Measurements from ENCODE around the gene UQCR10. TPM values are rescaled to one million over a fixed set of nuclear protein-coding genes. Genes with fewer than 3 reads are reported as not detected.

Gene UQCR10
- total RNA-seq, 2 donors from 2014 or later = 125 to 137 TPM

DNA sequence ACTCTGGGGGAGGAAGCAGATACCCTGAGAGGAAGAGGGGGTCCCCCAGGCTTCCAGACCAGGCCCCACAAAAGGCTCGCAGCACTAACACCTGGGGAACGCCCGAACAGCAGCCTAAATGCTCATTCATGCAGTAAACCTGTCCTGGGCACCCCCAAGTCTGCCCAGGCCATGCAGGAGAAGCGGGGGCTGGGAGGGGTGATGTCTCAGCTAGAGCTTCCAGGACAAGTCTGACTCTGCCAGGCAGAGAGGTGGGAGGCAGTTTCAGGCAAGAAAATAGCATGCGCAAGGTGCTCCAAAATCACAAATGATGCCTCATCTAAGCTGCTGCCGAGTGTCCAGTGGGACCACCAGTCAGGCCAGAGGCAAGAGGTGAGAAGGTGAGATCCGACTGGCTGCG is 32.8 kb upstream of the UQCR10 start:
- no peaks in the 10 kb centered on the region for H3K4me1 ChIP-seq
- no peaks in the 10 kb centered on the region for H3K9me3 ChIP-seq
- H3K27me3 ChIP-seq = no peaks in the 10 kb centered on the region
- H3K27ac ChIP-seq = no peak overlapping the region
- H3K4me3 ChIP-seq = no peak overlapping the region
- H3K36me3 ChIP-seq = peaks cover 13% of the 10 kb centered on the region
- TF ChIP-seq, protein P1, sequence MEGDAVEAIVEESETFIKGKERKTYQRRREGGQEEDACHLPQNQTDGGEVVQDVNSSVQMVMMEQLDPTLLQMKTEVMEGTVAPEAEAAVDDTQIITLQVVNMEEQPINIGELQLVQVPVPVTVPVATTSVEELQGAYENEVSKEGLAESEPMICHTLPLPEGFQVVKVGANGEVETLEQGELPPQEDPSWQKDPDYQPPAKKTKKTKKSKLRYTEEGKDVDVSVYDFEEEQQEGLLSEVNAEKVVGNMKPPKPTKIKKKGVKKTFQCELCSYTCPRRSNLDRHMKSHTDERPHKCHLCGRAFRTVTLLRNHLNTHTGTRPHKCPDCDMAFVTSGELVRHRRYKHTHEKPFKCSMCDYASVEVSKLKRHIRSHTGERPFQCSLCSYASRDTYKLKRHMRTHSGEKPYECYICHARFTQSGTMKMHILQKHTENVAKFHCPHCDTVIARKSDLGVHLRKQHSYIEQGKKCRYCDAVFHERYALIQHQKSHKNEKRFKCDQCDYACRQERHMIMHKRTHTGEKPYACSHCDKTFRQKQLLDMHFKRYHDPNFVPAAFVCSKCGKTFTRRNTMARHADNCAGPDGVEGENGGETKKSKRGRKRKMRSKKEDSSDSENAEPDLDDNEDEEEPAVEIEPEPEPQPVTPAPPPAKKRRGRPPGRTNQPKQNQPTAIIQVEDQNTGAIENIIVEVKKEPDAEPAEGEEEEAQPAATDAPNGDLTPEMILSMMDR (IDR thresholded peaks at IDR 0.05) = no peak
- no peak for DNase-seq (ENCODE audit: low spot score)

DNA sequence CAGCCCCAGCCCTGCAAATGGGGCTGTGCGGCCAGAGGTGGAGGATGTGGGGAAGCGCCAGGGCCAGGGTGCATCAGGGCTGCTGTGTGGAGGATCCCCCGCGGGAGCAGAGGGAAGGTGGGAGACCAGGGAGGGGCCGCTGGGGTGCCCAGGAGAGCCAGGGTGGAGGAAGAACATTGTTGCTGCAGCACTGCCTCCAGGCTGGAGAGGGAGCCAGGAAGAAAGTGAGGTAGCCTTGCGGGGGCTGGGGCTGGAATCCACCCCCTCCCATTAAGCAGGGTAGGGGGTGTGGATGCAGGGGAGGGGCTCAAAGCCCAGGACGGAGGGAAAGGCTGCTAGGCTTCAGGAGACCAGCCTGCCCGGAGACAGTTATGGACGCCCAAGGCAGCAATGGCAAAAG is 32.3 kb upstream of the UQCR10 start:
- TF ChIP-seq, protein P1 (IDR thresholded peaks at IDR 0.05) = no peak
- Histone ChIP-seq H3K4me1 (no peaks in the 10 kb centered on the region), H3K9me3 (no peaks in the 10 kb centered on the region), H3K4me3 (no peak overlapping the region), H3K36me3 (peaks cover 18% of the 10 kb centered on the region), H3K27me3 (no peaks in the 10 kb centered on the region), H3K27ac (no peak overlapping the region)
- DNase-seq (ENCODE audit: low spot score) = no peak

DNA sequence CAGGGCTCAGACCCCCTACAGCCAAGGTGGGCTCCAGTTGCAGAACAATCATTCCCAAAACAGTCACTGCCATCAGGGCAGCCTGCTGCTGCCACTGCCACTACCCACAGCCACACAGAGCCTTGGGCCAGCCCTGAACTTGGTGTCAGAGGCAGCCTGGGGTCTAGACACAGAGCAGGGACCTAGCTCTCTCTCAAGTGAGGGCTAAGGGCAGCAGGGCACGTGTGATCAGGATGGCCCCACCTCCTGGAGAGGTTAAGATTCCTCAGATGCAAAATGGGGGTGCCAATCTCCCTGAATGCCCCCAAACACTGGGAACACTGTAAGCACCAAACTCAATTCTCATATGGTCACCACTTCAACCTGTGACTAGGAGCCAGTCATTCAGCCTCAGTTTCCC is 31.8 kb upstream of the UQCR10 start:
- Histone ChIP-seq H3K27me3 (no peaks in the 10 kb centered on the region), H3K27ac (no peak overlapping the region), H3K9me3 (no peaks in the 10 kb centered on the region), H3K4me1 (no peaks in the 10 kb centered on the region), H3K36me3 (peaks cover 19% of the 10 kb centered on the region), H3K4me3 (no peak overlapping the region)
- DNase-seq (ENCODE audit: low spot score) = no peak
- TF ChIP-seq, protein P1 (IDR thresholded peaks at IDR 0.05) = no peak

DNA sequence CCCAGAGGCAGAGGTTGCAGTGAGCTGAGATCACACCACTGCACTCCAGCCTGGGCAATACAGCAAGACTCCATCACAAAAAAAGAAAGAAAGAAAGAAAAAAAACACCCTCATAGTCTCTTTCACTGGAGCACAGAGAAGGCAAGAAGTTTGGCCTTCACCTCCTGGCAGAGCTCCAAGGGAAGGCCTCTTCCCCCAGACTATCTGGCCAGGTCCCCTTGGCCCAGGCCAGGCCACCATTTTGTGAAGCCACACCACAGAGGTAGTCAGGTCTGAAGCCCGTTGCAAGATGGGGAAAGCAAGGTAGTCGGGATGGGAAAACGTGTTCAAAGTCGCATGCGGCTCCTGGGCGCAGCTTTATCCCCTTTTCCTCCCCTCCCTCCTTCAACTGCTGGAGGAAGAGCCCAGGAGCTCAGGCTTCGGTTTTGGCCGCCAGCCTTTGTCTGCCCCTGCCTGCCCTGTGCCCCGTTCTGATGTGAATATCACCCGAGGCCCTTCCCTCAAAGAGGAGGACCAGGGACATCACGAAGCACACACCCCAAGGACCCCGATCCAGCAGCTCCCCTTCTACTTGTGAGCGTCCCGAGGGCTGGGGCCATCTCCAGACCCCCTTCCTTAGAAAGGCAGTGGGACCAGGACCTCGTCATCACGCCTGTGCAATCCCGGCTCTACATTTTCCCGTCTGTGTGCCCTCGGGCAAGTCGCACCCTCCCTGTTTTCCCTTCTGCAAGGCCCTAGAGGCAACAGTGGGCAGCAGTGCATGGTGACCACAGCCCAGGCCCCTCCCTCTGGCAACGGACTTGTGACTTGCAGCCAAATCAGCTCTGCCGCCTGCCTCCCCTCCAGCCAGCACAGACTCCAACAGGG is 29.7 kb upstream of the UQCR10 start:
- no peak overlapping the region for H3K27ac ChIP-seq
- H3K4me1 ChIP-seq = no peaks in the 10 kb centered on the region
- H3K4me3 ChIP-seq = no peak overlapping the region
- H3K36me3 ChIP-seq = peaks cover 18% of the 10 kb centered on the region
- no peak for DNase-seq (ENCODE audit: low spot score)
- H3K27me3 ChIP-seq = no peaks in the 10 kb centered on the region
- TF ChIP-seq, protein P1 (IDR thresholded peaks at IDR 0.05) = no peak
- no peaks in the 10 kb centered on the region for H3K9me3 ChIP-seq

DNA sequence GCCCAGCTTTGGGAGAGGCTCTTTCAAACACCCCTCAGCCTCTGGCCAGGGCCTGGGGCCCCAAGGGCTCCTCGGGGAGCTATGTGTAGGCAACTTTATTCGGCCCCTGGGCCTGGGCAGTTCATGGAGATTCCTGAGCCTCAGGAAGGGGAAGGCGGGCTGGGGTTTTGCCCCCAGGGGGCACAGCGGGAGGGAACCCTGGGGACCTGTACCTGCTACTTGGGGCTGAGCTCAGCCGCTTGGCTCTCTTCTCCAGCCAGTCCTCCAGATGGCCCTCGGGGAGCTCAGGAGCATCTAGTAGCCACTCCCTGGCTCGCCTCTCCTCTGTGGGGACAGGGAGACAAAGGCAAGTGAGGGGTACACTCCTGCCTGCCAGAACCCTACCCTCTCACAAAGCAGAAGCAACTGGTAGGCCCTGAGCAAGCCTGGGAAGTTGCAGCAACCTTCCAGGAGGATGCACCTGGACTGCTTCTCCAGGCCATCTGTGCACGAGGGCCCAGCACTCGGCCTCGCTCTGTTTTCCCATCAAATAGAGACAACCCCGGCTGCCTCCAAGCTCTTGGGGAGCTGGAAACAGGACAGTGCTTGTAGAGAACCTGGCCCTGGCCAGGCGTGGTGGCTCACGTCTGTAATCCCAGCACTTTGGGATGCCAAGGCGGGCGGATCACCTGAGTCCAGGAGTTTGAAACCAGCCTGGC is 28.9 kb upstream of the UQCR10 start:
- Histone ChIP-seq H3K4me1 (no peaks in the 10 kb centered on the region), H3K27ac (no peak overlapping the region), H3K9me3 (no peaks in the 10 kb centered on the region), H3K4me3 (no peak overlapping the region), H3K27me3 (no peaks in the 10 kb centered on the region), H3K36me3 (peaks cover 18% of the 10 kb centered on the region)
- TF ChIP-seq, protein P1 (IDR thresholded peaks at IDR 0.05) = no peak
- DNase-seq (ENCODE audit: low spot score) = no peak
